CD14-positive monocyte (primary cell): Measurements from ENCODE around the gene PTAFR. TPM values are rescaled to one million over a fixed set of nuclear protein-coding genes. Genes with fewer than 3 reads are reported as not detected.

Source experiments
- DNase-seq, 3 donors: peaks; one replicate each; pipeline ENCODE4 v3.0.0-alpha.2; 2011 to 2022
- H2AFZ ChIP-seq: 2 replicates; pipeline ENCODE4 v1.6.0; 2012; ENCODE audit warnings: mild to moderate bottlenecking, low read depth, low read length, inconsistent platforms; ENCODE audit not compliant: insufficient read depth, poor library complexity, severe bottlenecking
- H3K27ac ChIP-seq, 2 donors: 1 replicate in 1 of 2; 2 replicates in 1 of 2; pipeline ENCODE4 v1.5.1; 2012 to 2013; ENCODE audit warnings: low read length in 2 of 2, control low read depth in 1 of 2, inconsistent platforms in 1 of 2, low read depth in 1 of 2, mild to moderate bottlenecking in 1 of 2
- H3K27me3 ChIP-seq, 2 donors: one replicate each; pipeline versions ENCODE4 v1.6.0 to v1.6.1; 2011 to 2013; ENCODE audit warnings: low read length in 2 of 2; ENCODE audit not compliant: control insufficient read depth in 2 of 2, insufficient read depth in 2 of 2
- H3K36me3 ChIP-seq, 2 donors: replicated peaks in 1 of 2; 1 replicate in 1 of 2; 2 replicates in 1 of 2; pipeline versions ENCODE4 v1.5.1 to v1.6.1; 2012 to 2013; ENCODE audit warnings: low read length in 2 of 2, control low read depth in 1 of 2, inconsistent platforms in 1 of 2, mild to moderate bottlenecking in 1 of 2; ENCODE audit not compliant: insufficient read depth in 2 of 2, control insufficient read depth in 1 of 2
- H3K4me1 ChIP-seq, 2 donors: 1 replicate in 1 of 2; 2 replicates in 1 of 2; pipeline versions ENCODE4 v1.5.1 to v1.6.1; 2012 to 2013; ENCODE audit warnings: low read length in 2 of 2, control low read depth in 1 of 2, inconsistent platforms in 1 of 2, mild to moderate bottlenecking in 1 of 2, moderate library complexity in 1 of 2; ENCODE audit not compliant: insufficient read depth in 2 of 2, control insufficient read depth in 1 of 2
- H3K4me2 ChIP-seq: replicated peaks from 2 replicates; pipeline ENCODE3; 2012; ENCODE audit warnings: low read length, moderate library complexity, mild to moderate bottlenecking; ENCODE audit not compliant: poor library complexity, severe bottlenecking; ENCODE audit errors: extremely low read depth
- H3K4me3 ChIP-seq, 3 experiments: fragments of 200-600 bp in 1 of 3; sonication (generic) in 1 of 3; replicated peaks in 1 of 3; 1 replicate in 2 of 3; 2 replicates in 1 of 3; pipeline ENCODE4 v1.5.1; 2011 to 2013; ENCODE audit warnings: low read length in 3 of 3, mild to moderate bottlenecking in 3 of 3, control low read depth in 2 of 3, low read depth in 2 of 3, inconsistent platforms in 1 of 3, moderate library complexity in 1 of 3
- H3K79me2 ChIP-seq: 2 replicates; pipeline ENCODE4 v1.6.0; 2012; ENCODE audit warnings: mild to moderate bottlenecking, control low read depth, inconsistent platforms, low read length, moderate library complexity; ENCODE audit not compliant: insufficient read depth
- H3K9ac ChIP-seq: 2 replicates; pipeline ENCODE4 v1.6.0; 2017; ENCODE audit warnings: low read length, mild to moderate bottlenecking; ENCODE audit not compliant: insufficient read depth, poor library complexity, severe bottlenecking
- H3K9me3 ChIP-seq, 2 donors: replicated peaks in 1 of 2; 1 replicate in 1 of 2; 2 replicates in 1 of 2; pipeline versions ENCODE4 v1.5.1 to v1.6.1; 2012 to 2013; ENCODE audit warnings: low read length in 2 of 2, control low read depth in 1 of 2; ENCODE audit not compliant: control insufficient read depth in 1 of 2, insufficient read depth in 1 of 2
- H4K20me1 ChIP-seq: 2 replicates; pipeline ENCODE4 v1.6.0; 2012; ENCODE audit warnings: mild to moderate bottlenecking, low read length, control low read depth, moderate library complexity; ENCODE audit not compliant: insufficient read depth
- H3K27ac Mint-ChIP-seq, 7 donors: one replicate each; pipeline ENCODE4 v1.8.0; 2020; ENCODE audit warnings: mild to moderate bottlenecking in 7 of 7, mixed read lengths in 7 of 7, moderate library complexity in 6 of 7, inconsistent platforms in 2 of 7
- H3K27me3 Mint-ChIP-seq, 3 donors: one replicate each; pipeline ENCODE4 v1.8.0; 2021 to 2022; ENCODE audit warnings: low read depth in 3 of 3, mild to moderate bottlenecking in 3 of 3, mixed read lengths in 3 of 3, moderate library complexity in 3 of 3, inconsistent platforms in 1 of 3
- H3K36me3 Mint-ChIP-seq, 2 donors: one replicate each; pipeline ENCODE4 v1.8.0; 2020; ENCODE audit warnings: mixed read lengths in 2 of 2, inconsistent platforms in 1 of 2, mild to moderate bottlenecking in 1 of 2
- H3K4me1 Mint-ChIP-seq: one replicate; pipeline ENCODE4 v1.8.0; 2020; ENCODE audit warnings: mild to moderate bottlenecking, mixed read lengths
- H3K4me3 Mint-ChIP-seq, 2 donors: one replicate each; pipeline ENCODE4 v1.8.0; 2020; ENCODE audit warnings: mild to moderate bottlenecking in 2 of 2, mixed read lengths in 2 of 2, moderate library complexity in 1 of 2
- H3K9me3 Mint-ChIP-seq, 7 donors: one replicate each; pipeline ENCODE4 v1.8.0; 2020 to 2022; ENCODE audit warnings: mixed read lengths in 7 of 7, mild to moderate bottlenecking in 6 of 7, moderate library complexity in 6 of 7, inconsistent platforms in 2 of 7
- CTCF ChIP-seq: fragments of 200-600 bp; IDR thresholded peaks from one replicate; pipeline ENCODE4 v1.8.0; 2022; ENCODE audit warnings: antibody characterized with exemption, mild to moderate bottlenecking
- WGBS: methylation state at CpG from one replicate; pipeline ENCODE4 v1.1.5; 2013; ENCODE audit warnings: missing lambda C conversion rate; ENCODE audit not compliant: insufficient coverage; 5-methylcytosine and 5-hydroxymethylcytosine counted together
- intact Hi-C, 2 donors: fragments of 100-400 bp; cut with micrococcal nuclease; formaldehyde crosslinking; loops; one replicate each; pipeline versions ENCODE4 v1.15.0 to v1.15.1; 2023
- polyA plus RNA-seq, 3 donors: library from polyadenylated mRNA; depleted of rRNA in 1 of 3; unstranded in 2 of 3; stranded (reverse) in 1 of 3; fragments of 300-500 nt in 2 of 3; fragments of >200 nt in 1 of 3; fragmentation: Illumina TruSeq in 2 of 3; gene quantifications; 1 replicate in 2 of 3; 2 replicates in 1 of 3; pipeline ENCODE4 v1.2.3, GENCODE V29; 2012 to 2021

PTAFR gene
- polyA plus RNA-seq, 3 donors = 115 to 347 (median 331) TPM

GRCh38 chr1:28159243-28159642 lies 17.2 kb downstream of the PTAFR start:
- DNase-seq = peak in 2 of 3 donors; percentile 46 to 62
- WGBS = 100% methylated on average over 1 of the region's 4 CpGs
- Mint-ChIP-seq H3K9me3 (peaks cover 0 to 3% (median 0%) of the 10 kb centered on the region in 7 donors), H3K4me1 (peaks cover 98% of the 10 kb centered on the region), H3K27me3 (peaks cover 0 to 1% (median 0%) of the 10 kb centered on the region in 3 donors), H3K36me3 (peaks cover 53 to 80% of the 10 kb centered on the region in 2 donors), H3K4me3 (peak overlapping the region; percentile 62 to 75), H3K27ac (peak overlapping the region; percentile 89 to 97 (median 93))
- H3K4me1 ChIP-seq = peaks cover 98 to 100% of the 10 kb centered on the region in 2 donors
- no peak overlapping the region for H2AFZ ChIP-seq
- intact Hi-C loops = loop anchor here (5.0 kb wide), 1 partner anchor 67 kb away; no protein-coding TSS in a partner anchor
- peak overlapping the region; percentile 45 for H3K4me2 ChIP-seq
- no peaks in the 10 kb centered on the region for H3K9me3 ChIP-seq
- peaks cover 100% of the 10 kb centered on the region for H3K79me2 ChIP-seq
- peak overlapping the region in 1 of 3 experiments; percentile 45 for H3K4me3 ChIP-seq
- H3K36me3 ChIP-seq = peaks cover 19 to 20% of the 10 kb centered on the region in 2 donors
- no peak overlapping the region for H3K9ac ChIP-seq
- no peaks in the 10 kb centered on the region for H3K27me3 ChIP-seq
- peak overlapping the region; percentile 75 to 76 for H3K27ac ChIP-seq
- peaks cover 55% of the 10 kb centered on the region for H4K20me1 ChIP-seq
- no peak for TF ChIP-seq CTCF

- H3K27me3 Mint-ChIP-seq = peaks cover 0 to 1% (median 0%) of the 10 kb centered on the region in 3 donors
- peak overlapping the region; percentile 75 to 97 (median 89) for H3K27ac Mint-ChIP-seq
- no peak for DNase-seq
- no peak for TF ChIP-seq CTCF
- H3K79me2 ChIP-seq = peaks cover 100% of the 10 kb centered on the region
- H3K4me1 Mint-ChIP-seq = peaks cover 98% of the 10 kb centered on the region
- no peak overlapping the region for H3K9ac ChIP-seq
- no peaks in the 10 kb centered on the region for H3K9me3 ChIP-seq
- no peak overlapping the region for H3K4me2 ChIP-seq
- H3K36me3 ChIP-seq = peaks cover 12 to 19% of the 10 kb centered on the region in 2 donors
- H3K36me3 Mint-ChIP-seq = peaks cover 46 to 79% of the 10 kb centered on the region in 2 donors
- no peak overlapping the region for H3K4me3 Mint-ChIP-seq
- intact Hi-C loops = loop anchor here (5.0 kb wide), 1 partner anchor 66 kb away; no protein-coding TSS in a partner anchor
- peaks cover 98 to 100% of the 10 kb centered on the region in 2 donors for H3K4me1 ChIP-seq
- H3K27ac ChIP-seq = peak overlapping the region; percentile 75 to 76
- H3K27me3 ChIP-seq = no peaks in the 10 kb centered on the region
- no peak overlapping the region for H3K4me3 ChIP-seq
- H2AFZ ChIP-seq = no peak overlapping the region
- H4K20me1 ChIP-seq = peaks cover 55% of the 10 kb centered on the region
- WGBS = 95% methylated on average over 8 of the region's 8 CpGs
- peaks cover 0 to 3% (median 0%) of the 10 kb centered on the region in 7 donors for H3K9me3 Mint-ChIP-seq
These were observed 18.6 kb downstream of the PTAFR start for GRCh38 chr1:28157894-28158293.
